NOMO-1 (cell line): Measurements from ENCODE around the gene TACC2.

Experiments
- DNase-seq, 2 experiments: peaks; one replicate each; lab custom pipeline; 2025; ENCODE audit not compliant: unreplicated experiment in 2 of 2; lab: John Stamatoyannopoulos, UW

The TACC2 gene

GRCh38 chr10:122259075-122259466, 270.1 kb downstream of the TACC2 start:
- DNase-seq: no peak

- no peak for DNase-seq
These were observed 272.6 kb downstream of the TACC2 start for GRCh38 chr10:122261584-122261983.

- no peak for DNase-seq
These were observed 275.0 kb downstream of the TACC2 start for GRCh38 chr10:122263971-122264370.

GRCh38 chr10:122264436-122264835, 275.5 kb downstream of the TACC2 start:
- DNase-seq: no peak

- no peak for DNase-seq
These were observed 276.0 kb downstream of the TACC2 start for GRCh38 chr10:122264931-122265330.

- DNase-seq: no peak
These were observed 276.9 kb downstream of the TACC2 start for GRCh38 chr10:122265896-122266295.

GRCh38 chr10:122267849-122268737, 279.1 kb downstream of the TACC2 start:
- peak in 1 of 2 experiments; percentile 14 for DNase-seq

GRCh38 chr10:122269059-122269687, 280.2 kb downstream of the TACC2 start:
- no peak for DNase-seq

- DNase-seq: no peak
These were observed 282.1 kb downstream of the TACC2 start, which contains the start of gene BTBD16 for GRCh38 chr10:122271076-122271475. Gene BTBD16, plus strand, starts transcription at chr10:122271296. Its CDS starts 3,786 bp downstream, at chr10:122275082.

- no peak for DNase-seq
These were observed 285.1 kb downstream of the TACC2 start for GRCh38 chr10:122273966-122274545.

GRCh38 chr10:122276611-122277208, 287.7 kb downstream of the TACC2 start:
- DNase-seq: no peak

- DNase-seq: no peak
These were observed 288.7 kb downstream of the TACC2 start for GRCh38 chr10:122277526-122278136.

GRCh38 chr10:122279725-122280141, 290.8 kb downstream of the TACC2 start:
- DNase-seq: peak in 1 of 2 experiments; percentile 6

GRCh38 chr10:122280156-122280555, 291.2 kb downstream of the TACC2 start:
- no peak for DNase-seq

- DNase-seq: no peak
These were observed 292.2 kb downstream of the TACC2 start for GRCh38 chr10:122281018-122281626.

GRCh38 chr10:122281751-122282150, 292.8 kb downstream of the TACC2 start:
- no peak for DNase-seq

- no peak for DNase-seq
These were observed 293.3 kb downstream of the TACC2 start for GRCh38 chr10:122282253-122282671.

GRCh38 chr10:122282909-122283308, 293.9 kb downstream of the TACC2 start:
- DNase-seq: no peak

- no peak for DNase-seq
These were observed 296.8 kb downstream of the TACC2 start for GRCh38 chr10:122285506-122286444.
